Measurements from ENCODE around the gene FBXL7.

FBXL7 gene

DNA sequence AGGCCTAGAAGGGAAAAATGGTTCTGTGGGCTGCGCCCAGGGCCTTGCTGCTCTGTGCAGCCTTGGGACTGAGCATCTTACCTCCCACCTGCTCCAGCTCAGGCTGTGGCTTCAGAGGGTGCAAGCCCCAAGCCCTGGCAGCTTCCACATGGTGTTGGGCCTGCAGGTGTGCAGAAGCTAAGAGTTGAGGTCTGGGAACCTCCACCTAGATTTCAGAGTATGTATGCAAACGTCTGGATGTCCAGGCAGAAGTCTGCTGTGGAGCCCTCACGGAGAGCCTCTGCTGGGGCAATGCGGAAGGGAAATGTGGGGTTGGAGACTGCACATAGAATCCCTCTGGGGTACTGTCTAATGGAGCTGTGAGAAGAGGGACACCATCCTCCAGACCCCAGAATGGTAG is 36.0 kb downstream of the FBXL7 start:
- no peak for DNase-seq
- TF ChIP-seq EZH2 (IDR thresholded peaks at IDR 0.05; ENCODE audit: borderline replicate concordance, low read depth, low read length, severe bottlenecking) (no peak), CTCF (IDR thresholded peaks at IDR 0.05; ENCODE audit: borderline replicate concordance, extremely low read depth, low read length, poor library complexity, severe bottlenecking) (no peak)

GRCh38 chr5:15538516-15538915 is 38.5 kb downstream of the FBXL7 start:
- H3K36me3 ChIP-seq (ENCODE audit: insufficient read depth, low read length): no peaks in the 10 kb centered on the region
- TF ChIP-seq EZH2 (IDR thresholded peaks at IDR 0.05; ENCODE audit: borderline replicate concordance, low read depth, low read length, severe bottlenecking): no peak
- TF ChIP-seq CTCF (IDR thresholded peaks at IDR 0.05; ENCODE audit: borderline replicate concordance, extremely low read depth, low read length, poor library complexity, severe bottlenecking): no peak
- no peak overlapping the region for H2AFZ ChIP-seq (ENCODE audit: low read depth, low read length)
- H4K20me1 ChIP-seq (ENCODE audit: insufficient read depth, low read length): no peaks in the 10 kb centered on the region
- no peaks in the 10 kb centered on the region for H3K27me3 ChIP-seq (ENCODE audit: insufficient read depth, low read length, poor library complexity)
- no peaks in the 10 kb centered on the region for H3K4me1 ChIP-seq (ENCODE audit: insufficient read depth, low read length)
- ATAC-seq (ENCODE audit: insufficient read depth, low read depth) (no peak), DNase-seq (no peak)
- no peak overlapping the region for H3K4me2 ChIP-seq (ENCODE audit: insufficient read depth, low read length)
- H3K9me3 ChIP-seq (ENCODE audit: insufficient read depth, low read length, severe bottlenecking): peaks cover 13% of the 10 kb centered on the region
- H3K27ac ChIP-seq (ENCODE audit: low read length): no peak overlapping the region
- H3K9ac ChIP-seq (ENCODE audit: low read depth, low read length): no peak overlapping the region
- no peak overlapping the region for H3K4me3 ChIP-seq (ENCODE audit: low read depth in 1 of 2, low read length in 2 of 2)
- H3K79me2 ChIP-seq (ENCODE audit: insufficient read depth, low read length): peaks cover 9% of the 10 kb centered on the region; the same call in 1 of the 2 replicates

More for the DNA sequence above, 36.0 kb downstream of the FBXL7 start:
- Histone ChIP-seq H3K27ac (ENCODE audit: low read length) (no peak overlapping the region), H3K9me3 (ENCODE audit: insufficient read depth, low read length, severe bottlenecking) (peaks cover 13% of the 10 kb centered on the region), H3K4me1 (ENCODE audit: insufficient read depth, low read length) (no peaks in the 10 kb centered on the region), H3K27me3 (ENCODE audit: insufficient read depth, low read length, poor library complexity) (no peaks in the 10 kb centered on the region), H3K9ac (ENCODE audit: low read depth, low read length) (no peak overlapping the region), H4K20me1 (ENCODE audit: insufficient read depth, low read length) (no peaks in the 10 kb centered on the region), H3K79me2 (ENCODE audit: insufficient read depth, low read length) (peaks cover 9% of the 10 kb centered on the region; the same call in 1 of the 2 replicates), H3K4me3 (ENCODE audit: low read depth in 1 of 2, low read length in 2 of 2) (no peak overlapping the region), H2AFZ (ENCODE audit: low read depth, low read length) (no peak overlapping the region), H3K36me3 (ENCODE audit: insufficient read depth, low read length) (no peaks in the 10 kb centered on the region), H3K4me2 (ENCODE audit: insufficient read depth, low read length) (no peak overlapping the region)
- no peak for ATAC-seq (ENCODE audit: insufficient read depth, low read depth)

GRCh38 chr5:15539951-15540350 is 40.0 kb downstream of the FBXL7 start:
- Histone ChIP-seq H3K9me3 (ENCODE audit: insufficient read depth, low read length, severe bottlenecking) (peaks cover 9% of the 10 kb centered on the region), H3K4me1 (ENCODE audit: insufficient read depth, low read length) (no peaks in the 10 kb centered on the region), H3K27me3 (ENCODE audit: insufficient read depth, low read length, poor library complexity) (no peaks in the 10 kb centered on the region), H3K27ac (ENCODE audit: low read length) (no peak overlapping the region), H2AFZ (ENCODE audit: low read depth, low read length) (no peak overlapping the region), H3K79me2 (ENCODE audit: insufficient read depth, low read length) (peaks cover 9% of the 10 kb centered on the region; the same call in 1 of the 2 replicates), H3K4me2 (ENCODE audit: insufficient read depth, low read length) (no peak overlapping the region), H4K20me1 (ENCODE audit: insufficient read depth, low read length) (no peaks in the 10 kb centered on the region), H3K9ac (ENCODE audit: low read depth, low read length) (no peak overlapping the region), H3K36me3 (ENCODE audit: insufficient read depth, low read length) (no peaks in the 10 kb centered on the region), H3K4me3 (ENCODE audit: low read depth in 1 of 2, low read length in 2 of 2) (no peak overlapping the region)
- ATAC-seq (ENCODE audit: insufficient read depth, low read depth) (no peak), DNase-seq (no peak)
- no peak for TF ChIP-seq EZH2 (IDR thresholded peaks at IDR 0.05; ENCODE audit: borderline replicate concordance, low read depth, low read length, severe bottlenecking)
- no peak for TF ChIP-seq CTCF (IDR thresholded peaks at IDR 0.05; ENCODE audit: borderline replicate concordance, extremely low read depth, low read length, poor library complexity, severe bottlenecking)

DNA sequence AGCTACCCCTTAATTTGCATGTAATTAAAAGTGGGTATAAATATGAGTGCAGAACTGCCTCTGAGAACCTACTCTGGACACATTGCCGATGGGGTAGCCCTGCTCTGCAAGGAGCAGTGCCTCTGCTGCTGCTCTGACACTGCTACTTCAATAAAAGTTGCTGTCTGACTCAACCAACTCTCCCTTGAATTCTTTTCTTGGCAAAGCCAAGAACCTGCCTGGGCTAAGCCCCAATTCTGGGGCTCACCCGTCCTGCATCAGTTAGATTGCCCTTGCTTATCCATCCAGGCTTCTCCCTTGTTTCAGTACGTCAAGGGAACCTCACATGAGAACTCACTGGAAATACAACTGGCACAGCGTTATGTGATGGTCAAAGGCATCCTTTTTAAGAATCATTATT is 44.1 kb downstream of the FBXL7 start:
- no peaks in the 10 kb centered on the region for H3K4me1 ChIP-seq (ENCODE audit: insufficient read depth, low read length)
- no peaks in the 10 kb centered on the region for H3K36me3 ChIP-seq (ENCODE audit: insufficient read depth, low read length)
- no peaks in the 10 kb centered on the region for H3K9me3 ChIP-seq (ENCODE audit: insufficient read depth, low read length, severe bottlenecking)
- no peak overlapping the region for H3K4me2 ChIP-seq (ENCODE audit: insufficient read depth, low read length)
- no peak for TF ChIP-seq EZH2 (IDR thresholded peaks at IDR 0.05; ENCODE audit: borderline replicate concordance, low read depth, low read length, severe bottlenecking)
- TF ChIP-seq CTCF (IDR thresholded peaks at IDR 0.05; ENCODE audit: borderline replicate concordance, extremely low read depth, low read length, poor library complexity, severe bottlenecking): no peak
- no peaks in the 10 kb centered on the region for H3K79me2 ChIP-seq (ENCODE audit: insufficient read depth, low read length)
- DNase-seq (no peak), ATAC-seq (ENCODE audit: insufficient read depth, low read depth) (no peak)
- no peak overlapping the region for H2AFZ ChIP-seq (ENCODE audit: low read depth, low read length)
- H3K9ac ChIP-seq (ENCODE audit: low read depth, low read length): no peak overlapping the region
- no peaks in the 10 kb centered on the region for H4K20me1 ChIP-seq (ENCODE audit: insufficient read depth, low read length)
- no peak overlapping the region for H3K4me3 ChIP-seq (ENCODE audit: low read depth in 1 of 2, low read length in 2 of 2)
- H3K27me3 ChIP-seq (ENCODE audit: insufficient read depth, low read length, poor library complexity): no peaks in the 10 kb centered on the region
- H3K27ac ChIP-seq (ENCODE audit: low read length): no peak overlapping the region

All from DND-41 (cell line).